Measurements from ENCODE around the gene GALNT18.

Gene GALNT18

DNA sequence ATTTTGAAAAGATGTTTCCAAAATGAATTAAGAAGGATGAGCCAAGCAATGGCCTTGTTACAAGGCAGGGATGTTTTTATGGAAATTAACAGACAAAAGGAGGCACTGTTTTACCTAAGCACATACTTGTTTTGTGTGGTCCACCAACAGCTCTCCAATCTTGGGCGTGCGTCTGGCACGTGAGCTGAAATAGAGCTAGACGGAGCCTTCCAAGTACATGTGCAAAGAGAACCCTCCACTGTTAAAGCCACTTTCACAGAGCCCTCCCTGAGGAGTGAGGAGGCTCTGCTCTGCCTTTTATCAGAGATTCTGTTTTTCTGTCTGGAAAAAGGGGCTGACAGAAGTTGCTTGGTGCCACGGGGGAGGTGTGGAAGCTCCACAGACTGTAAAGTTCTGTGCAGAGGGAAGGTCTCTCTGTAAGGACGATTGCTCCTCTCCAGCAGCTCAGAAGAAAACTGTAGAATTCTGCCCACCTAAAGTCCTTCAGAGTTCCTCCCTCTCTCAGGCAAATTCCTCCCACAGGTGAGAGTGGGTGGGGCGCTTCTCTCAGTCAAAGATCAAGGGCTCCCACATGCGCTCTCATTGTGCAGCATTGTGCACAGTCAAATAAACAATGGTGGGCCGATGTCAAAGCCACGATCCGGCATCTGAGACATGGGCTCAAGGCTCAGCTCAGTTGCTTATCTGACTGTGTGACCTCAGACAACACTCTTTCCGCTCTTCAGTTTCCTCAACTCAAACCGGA lies 176.2 kb downstream of the GALNT18 start:
- TF ChIP-seq, protein P1, sequence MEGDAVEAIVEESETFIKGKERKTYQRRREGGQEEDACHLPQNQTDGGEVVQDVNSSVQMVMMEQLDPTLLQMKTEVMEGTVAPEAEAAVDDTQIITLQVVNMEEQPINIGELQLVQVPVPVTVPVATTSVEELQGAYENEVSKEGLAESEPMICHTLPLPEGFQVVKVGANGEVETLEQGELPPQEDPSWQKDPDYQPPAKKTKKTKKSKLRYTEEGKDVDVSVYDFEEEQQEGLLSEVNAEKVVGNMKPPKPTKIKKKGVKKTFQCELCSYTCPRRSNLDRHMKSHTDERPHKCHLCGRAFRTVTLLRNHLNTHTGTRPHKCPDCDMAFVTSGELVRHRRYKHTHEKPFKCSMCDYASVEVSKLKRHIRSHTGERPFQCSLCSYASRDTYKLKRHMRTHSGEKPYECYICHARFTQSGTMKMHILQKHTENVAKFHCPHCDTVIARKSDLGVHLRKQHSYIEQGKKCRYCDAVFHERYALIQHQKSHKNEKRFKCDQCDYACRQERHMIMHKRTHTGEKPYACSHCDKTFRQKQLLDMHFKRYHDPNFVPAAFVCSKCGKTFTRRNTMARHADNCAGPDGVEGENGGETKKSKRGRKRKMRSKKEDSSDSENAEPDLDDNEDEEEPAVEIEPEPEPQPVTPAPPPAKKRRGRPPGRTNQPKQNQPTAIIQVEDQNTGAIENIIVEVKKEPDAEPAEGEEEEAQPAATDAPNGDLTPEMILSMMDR (conservative IDR thresholded peaks at IDR 0.05) = no peak
- TF ChIP-seq ZFX (IDR thresholded peaks at IDR 0.05) = no peak
- no peak overlapping the region for H3K27ac ChIP-seq

DNA sequence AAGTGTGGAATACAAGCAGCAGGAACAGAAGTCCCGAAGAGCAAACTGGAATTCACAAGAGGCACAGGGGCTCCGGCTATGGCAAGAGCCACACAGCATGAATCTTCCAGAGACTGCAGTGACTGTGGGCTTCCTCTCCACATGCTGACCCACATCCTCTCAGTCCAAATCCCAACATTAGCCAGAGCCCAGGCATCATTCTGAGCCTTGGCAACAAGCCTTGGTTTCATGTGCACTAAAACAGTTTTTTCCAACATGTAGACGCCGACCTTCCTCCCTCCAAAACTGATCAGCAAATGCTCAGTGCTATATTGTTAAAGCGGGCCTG lies 177.0 kb downstream of the GALNT18 start:
- H3K27ac ChIP-seq = peak overlapping the region; percentile 15; the same call in 1 of the 2 replicates
- TF ChIP-seq, protein P1 (conservative IDR thresholded peaks at IDR 0.05) = no peak
- no peak for TF ChIP-seq ZFX (IDR thresholded peaks at IDR 0.05)

DNA sequence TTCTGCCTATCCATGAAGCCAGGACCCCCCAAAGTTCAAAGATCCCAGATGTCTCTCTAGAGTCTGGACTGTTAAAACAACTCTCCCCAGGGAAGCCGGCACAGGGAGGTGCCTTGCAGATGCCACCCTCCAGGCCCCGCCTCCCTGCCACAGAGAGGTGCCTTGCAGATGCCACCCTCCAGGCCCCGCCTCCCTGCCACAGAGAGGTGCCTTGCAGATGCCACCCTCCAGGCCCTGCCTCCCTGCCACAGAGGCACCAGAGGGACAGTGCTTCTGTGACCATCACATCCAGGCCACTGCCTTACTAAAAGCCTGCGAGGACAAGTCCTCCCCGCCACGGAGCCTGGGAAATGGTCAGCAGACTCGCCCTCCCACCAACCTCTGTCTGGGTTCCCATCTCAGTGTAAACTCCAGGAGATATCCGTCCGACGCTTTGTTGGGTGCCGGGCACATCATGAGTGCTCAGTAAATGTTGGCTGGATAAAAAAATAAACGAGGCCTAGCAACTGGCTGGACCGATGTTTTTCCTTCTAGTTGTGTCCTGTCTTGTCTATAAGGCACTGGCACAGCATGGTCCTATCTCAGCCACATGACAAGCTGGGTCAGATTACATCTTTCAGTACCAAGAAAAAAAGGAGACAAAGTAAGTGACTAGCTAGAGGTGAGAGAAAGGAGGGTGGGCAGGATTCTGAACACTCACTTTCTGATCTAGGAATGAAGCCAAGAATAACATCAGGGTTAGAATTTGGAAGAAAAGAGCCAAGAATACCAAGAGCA lies 177.6 kb downstream of the GALNT18 start:
- no peak for TF ChIP-seq ZFX (IDR thresholded peaks at IDR 0.05)
- TF ChIP-seq, protein P1 (conservative IDR thresholded peaks at IDR 0.05) = no peak
- peak overlapping the region; percentile 15; the same call in 1 of the 2 replicates for H3K27ac ChIP-seq

DNA sequence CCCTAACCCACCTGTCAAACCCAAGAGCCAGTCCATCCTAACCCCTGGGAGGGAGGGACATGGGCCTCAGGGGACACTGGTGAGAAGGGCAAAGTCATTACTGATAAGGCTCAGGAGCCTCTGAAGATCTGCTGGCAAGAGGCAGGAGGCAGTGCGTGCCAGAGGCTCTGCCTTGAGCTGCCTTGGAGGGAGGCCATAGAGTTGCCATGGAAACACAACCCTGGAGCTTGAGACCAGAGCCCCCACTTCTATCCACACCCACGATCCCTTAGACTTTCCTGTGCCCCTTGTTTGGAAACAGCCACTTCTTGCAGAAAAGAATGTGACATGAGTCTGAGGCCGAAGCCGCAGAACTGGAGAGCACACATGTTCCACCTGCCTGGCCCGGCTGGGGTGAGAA lies 179.0 kb downstream of the GALNT18 start:
- H3K27ac ChIP-seq = no peak overlapping the region
- TF ChIP-seq, protein P1 (conservative IDR thresholded peaks at IDR 0.05) = no peak

DNA sequence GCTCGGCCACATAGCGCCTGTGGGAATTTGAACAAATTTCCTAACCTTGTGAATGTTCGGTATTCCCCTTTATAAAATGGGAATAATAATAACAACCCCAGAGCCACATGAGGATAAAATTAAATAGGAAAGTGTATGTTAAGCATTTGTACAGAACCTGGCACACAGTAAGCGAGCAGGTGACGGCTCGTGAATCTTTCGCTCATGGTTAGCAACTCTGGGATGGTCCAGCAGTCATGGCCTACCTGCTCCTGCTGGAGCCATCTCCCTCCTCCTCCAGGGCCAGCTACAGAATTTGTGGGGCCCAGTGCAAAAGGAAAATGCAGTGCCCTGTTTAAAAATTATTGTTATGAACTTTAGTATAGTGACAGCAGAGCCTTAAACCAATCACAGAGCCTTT lies 180.3 kb downstream of the GALNT18 start:
- no peak overlapping the region for H3K27ac ChIP-seq
- no peak for TF ChIP-seq ZFX (IDR thresholded peaks at IDR 0.05)
- TF ChIP-seq, protein P1 (conservative IDR thresholded peaks at IDR 0.05) = no peak

DNA sequence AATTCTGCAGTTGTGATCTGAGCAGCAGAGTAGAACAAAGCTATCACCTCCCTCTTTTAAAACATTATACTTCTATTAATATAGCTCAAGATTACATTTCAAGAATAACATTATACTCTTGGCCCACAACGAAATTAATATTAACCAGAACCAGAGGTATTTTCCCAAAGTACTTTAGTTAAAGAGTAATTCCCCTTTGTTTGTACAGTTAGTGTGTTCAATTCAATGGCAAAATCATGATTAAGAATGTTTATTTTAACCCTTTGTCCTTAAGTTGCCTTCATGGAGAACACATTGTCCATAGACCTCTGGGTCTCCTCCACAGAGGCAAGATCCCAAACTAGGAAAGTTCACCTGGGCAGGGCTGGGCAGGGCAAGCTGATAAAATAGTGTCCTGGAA lies 180.7 kb downstream of the GALNT18 start:
- no peak overlapping the region for H3K27ac ChIP-seq
- TF ChIP-seq ZFX (IDR thresholded peaks at IDR 0.05) = no peak
- TF ChIP-seq, protein P1 (conservative IDR thresholded peaks at IDR 0.05) = no peak

DNA sequence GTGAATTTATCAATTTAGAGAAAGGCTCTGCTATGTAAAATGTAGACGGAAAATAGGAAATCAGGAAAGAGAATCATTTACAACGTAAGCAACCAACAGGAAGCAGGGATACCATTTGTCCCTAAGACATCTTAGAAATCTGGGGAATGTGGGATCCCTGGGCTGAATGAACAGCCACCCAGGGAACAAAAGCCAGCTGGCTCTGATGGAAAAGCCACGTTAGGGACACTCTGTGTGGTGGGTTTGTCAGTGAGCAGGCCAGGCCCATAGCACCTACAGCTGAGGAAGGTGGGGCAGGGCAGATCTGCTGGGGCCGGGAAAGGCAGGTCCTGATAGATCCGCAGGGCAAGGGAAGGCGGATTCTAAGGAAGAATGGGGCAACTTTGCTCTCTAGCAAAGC lies 181.7 kb downstream of the GALNT18 start:
- TF ChIP-seq, protein P1 (conservative IDR thresholded peaks at IDR 0.05) = no peak
- no peak for TF ChIP-seq ZFX (IDR thresholded peaks at IDR 0.05)
- H3K27ac ChIP-seq = no peak overlapping the region
